ENCODE data around the gene KCNAB2. TPM values are rescaled to one million over a fixed set of nuclear protein-coding genes. Genes with fewer than 3 reads are reported as not detected.

Gene KCNAB2
- total RNA-seq, 2 donors from 2014 or later, result 14.0 to 36.1 TPM

DNA sequence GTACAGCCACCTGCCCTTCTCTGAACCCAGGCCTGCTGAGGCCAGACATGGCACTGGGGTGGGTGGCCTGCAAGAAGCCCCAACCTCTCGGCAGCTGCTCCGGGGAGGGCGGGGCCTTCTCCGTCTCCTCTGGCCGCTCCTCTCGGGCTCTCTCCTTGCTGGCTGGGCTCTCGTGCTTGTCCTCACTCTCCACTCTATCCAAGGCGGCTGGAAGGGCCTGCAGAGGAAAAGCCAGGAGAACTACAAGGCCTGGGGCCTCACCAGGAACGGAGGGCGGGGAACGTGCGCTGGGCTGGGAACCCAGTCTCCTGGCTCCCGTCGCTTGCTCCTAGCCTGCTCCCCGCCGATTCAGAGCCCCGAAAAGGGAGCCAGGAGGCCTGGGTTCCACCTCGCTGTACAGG, 75.3 kb downstream of the KCNAB2 start:
- no peaks in the 10 kb centered on the region for H3K36me3 ChIP-seq
- TF ChIP-seq CTCF (IDR thresholded peaks at IDR 0.05), result no peak
- no peak overlapping the region for H3K27ac ChIP-seq
- DNase-seq (ENCODE audit: low spot score) (no peak), ATAC-seq (ENCODE audit: insufficient number of reproducible peaks, low FRiP score, low read depth) (no peak)
- H3K4me3 ChIP-seq, result no peak overlapping the region
- H3K27me3 ChIP-seq (replicated peaks; ENCODE audit: insufficient read depth), result no peaks in the 10 kb centered on the region
- no peaks in the 10 kb centered on the region for H3K4me1 ChIP-seq (ENCODE audit: control insufficient read depth in 1 of 2, low read depth in 2 of 2)
- H3K9me3 ChIP-seq, result peaks cover 3% of the 10 kb centered on the region

- peaks cover 3% of the 10 kb centered on the region for H3K9me3 ChIP-seq
- no peak for DNase-seq (ENCODE audit: low spot score)
- H3K4me1 ChIP-seq (ENCODE audit: control insufficient read depth in 1 of 2, low read depth in 2 of 2), result no peaks in the 10 kb centered on the region
- no peak overlapping the region for H3K4me3 ChIP-seq
- TF ChIP-seq CTCF (IDR thresholded peaks at IDR 0.05), result no peak
- no peaks in the 10 kb centered on the region for H3K27me3 ChIP-seq (replicated peaks; ENCODE audit: insufficient read depth)
- no peak overlapping the region for H3K27ac ChIP-seq
- H3K36me3 ChIP-seq, result no peaks in the 10 kb centered on the region
- ATAC-seq (ENCODE audit: insufficient number of reproducible peaks, low FRiP score, low read depth), result no peak
Measured at GRCh38 chr1:6121651-6122370, 76.1 kb downstream of the KCNAB2 start.

GRCh38 chr1:6123083-6123482, 77.4 kb downstream of the KCNAB2 start:
- TF ChIP-seq CTCF (IDR thresholded peaks at IDR 0.05), result no peak
- H3K9me3 ChIP-seq, result no peaks in the 10 kb centered on the region
- H3K27me3 ChIP-seq (replicated peaks; ENCODE audit: insufficient read depth), result no peaks in the 10 kb centered on the region
- DNase-seq (ENCODE audit: low spot score), result no peak
- H3K4me3 ChIP-seq, result no peak overlapping the region
- ATAC-seq (ENCODE audit: insufficient number of reproducible peaks, low FRiP score, low read depth), result no peak
- no peaks in the 10 kb centered on the region for H3K4me1 ChIP-seq (ENCODE audit: control insufficient read depth in 1 of 2, low read depth in 2 of 2)
- H3K36me3 ChIP-seq, result no peaks in the 10 kb centered on the region
- H3K27ac ChIP-seq, result no peak overlapping the region

DNA sequence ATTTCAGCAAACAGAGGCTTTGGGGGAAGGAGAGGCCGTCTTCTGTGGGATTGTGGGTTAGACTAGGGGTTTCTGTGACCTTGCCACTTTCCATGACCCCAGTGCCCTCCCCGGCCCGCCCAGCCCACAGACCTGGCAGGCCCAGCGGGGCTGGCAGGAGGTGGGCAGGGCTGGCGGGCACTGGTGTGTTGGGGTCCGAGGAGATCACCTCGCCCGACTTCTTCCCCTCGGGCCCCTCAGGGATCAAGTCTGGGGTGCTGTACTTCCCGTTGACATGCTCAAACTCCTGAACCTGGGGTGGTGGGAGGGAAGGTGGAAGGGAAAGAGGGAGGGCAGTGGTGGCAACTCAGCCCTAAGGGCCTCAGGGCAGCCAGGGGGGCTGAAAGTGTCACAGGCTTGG, 78.1 kb downstream of the KCNAB2 start:
- no peak for ATAC-seq (ENCODE audit: insufficient number of reproducible peaks, low FRiP score, low read depth)
- Histone ChIP-seq H3K4me3 (no peak overlapping the region), H3K27ac (no peak overlapping the region), H3K9me3 (no peaks in the 10 kb centered on the region), H3K36me3 (no peaks in the 10 kb centered on the region), H3K27me3 (replicated peaks; ENCODE audit: insufficient read depth) (no peaks in the 10 kb centered on the region), H3K4me1 (ENCODE audit: control insufficient read depth in 1 of 2, low read depth in 2 of 2) (no peaks in the 10 kb centered on the region)
- no peak for DNase-seq (ENCODE audit: low spot score)
- no peak for TF ChIP-seq CTCF (IDR thresholded peaks at IDR 0.05)

DNA sequence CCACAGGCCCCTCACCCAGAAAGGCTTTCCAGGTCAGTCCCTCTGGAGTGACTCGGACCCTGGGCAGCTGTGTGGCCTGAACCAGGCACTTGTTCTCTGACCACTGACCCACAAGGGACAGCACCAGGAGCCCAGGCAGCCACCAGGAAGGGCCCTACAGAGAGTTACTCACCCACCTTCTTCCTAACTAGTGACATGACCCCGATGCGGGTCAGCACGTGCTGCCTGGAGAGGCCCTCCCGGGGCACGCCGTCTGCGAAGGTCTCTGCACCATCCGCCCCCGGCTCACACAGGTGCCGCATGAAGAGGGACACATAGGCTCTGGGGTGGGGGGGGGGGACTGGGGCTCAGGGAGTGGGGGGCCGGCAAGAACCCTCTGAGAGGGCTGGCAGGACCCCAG, 78.7 kb downstream of the KCNAB2 start:
- ATAC-seq (ENCODE audit: insufficient number of reproducible peaks, low FRiP score, low read depth) (no peak), DNase-seq (ENCODE audit: low spot score) (no peak)
- TF ChIP-seq CTCF (IDR thresholded peaks at IDR 0.05), result no peak
- no peak overlapping the region for H3K27ac ChIP-seq
- no peaks in the 10 kb centered on the region for H3K9me3 ChIP-seq
- no peaks in the 10 kb centered on the region for H3K27me3 ChIP-seq (replicated peaks; ENCODE audit: insufficient read depth)
- H3K4me3 ChIP-seq, result no peak overlapping the region
- no peaks in the 10 kb centered on the region for H3K36me3 ChIP-seq
- no peaks in the 10 kb centered on the region for H3K4me1 ChIP-seq (ENCODE audit: control insufficient read depth in 1 of 2, low read depth in 2 of 2)

All from thoracic aorta (tissue), 2 donors.